K562 (cell line): ENCODE data around the gene CGGBP1. TPM values are rescaled to one million over a fixed set of nuclear protein-coding genes. Genes with fewer than 3 reads are reported as not detected.
A peak's percentile ranks its signal among the peaks of the same experiment; 100 is the strongest.

Source experiments
- ATAC-seq: fragments of 200-7000 bp; cut with Tn5 transposase; 3 replicates; pipeline ENCODE4 v1.9.1; 2020; ENCODE audit warnings: moderate library complexity
- BruUV-seq: library from RNA; stranded (reverse); fragments of 400-500 nt; replicated peaks from 2 replicates; lab custom pipeline; 2021; lab: Mats Ljungman, UMichigan
- CTCF ChIA-PET: fragments of 300-600 bp; formaldehyde crosslinking; extraction: SDS; loops from one replicate; lab custom pipeline; 2021; ENCODE audit warnings: low intra/inter-chr PET ratio; lab: Yijun Ruan, JAX
- POLR2A ChIA-PET: fragments of 300-600, 350-650 bp; sonication (Branson Sonifier 250); formaldehyde crosslinking; extraction: SDS; loops from one replicate; lab custom pipeline; 2021; ENCODE audit warnings: antibody characterized with exemption, inconsistent platforms; lab: Yijun Ruan, JAX
- DNase-seq, 4 experiments: peaks; one replicate each; pipeline versions ENCODE4 v3.0.0 to v3.0.0-alpha.2; 2011 to 2018; ENCODE audit warnings: low spot score in 3 of 4, mixed read lengths in 3 of 4; ENCODE audit errors: extremely low read depth in 1 of 4
- FAIRE-seq: peaks from 2 replicates; lab custom pipeline; 2011; peaks lifted over from hg19 to GRCh38; lab: Jason Lieb, UNC
- H2AFZ ChIP-seq: 2 replicates; pipeline ENCODE4 v1.6.0; 2011; ENCODE audit warnings: low read depth, low read length, control low read depth, inconsistent platforms
- H3K27ac ChIP-seq: fragments of 200-600 bp; 3 replicates; pipeline ENCODE4 v1.8.0; 2011; ENCODE audit warnings: low read depth, mild to moderate bottlenecking, control low read depth, inconsistent platforms, low read length, moderate library complexity, mixed read lengths; ENCODE audit errors: extremely low read depth
- H3K27me3 ChIP-seq, 2 experiments: fragments of 300-600 bp in 1 of 2; 2 replicates in 1 of 2; 3 replicates in 1 of 2; pipeline versions ENCODE4 v1.6.0 to v1.8.0; 2011; ENCODE audit warnings: inconsistent platforms in 2 of 2, low read length in 2 of 2, mild to moderate bottlenecking in 1 of 2, mixed read lengths in 1 of 2, moderate library complexity in 1 of 2; ENCODE audit not compliant: control insufficient read depth in 2 of 2, insufficient read depth in 2 of 2
- H3K36me3 ChIP-seq: fragments of 300-600 bp; 3 replicates; pipeline ENCODE4 v1.8.0; 2011; ENCODE audit warnings: mild to moderate bottlenecking, low read length, inconsistent platforms; ENCODE audit not compliant: control insufficient read depth, insufficient read depth
- H3K4me1 ChIP-seq, 2 experiments: fragments of 200-600 bp in 1 of 2; replicated peaks in 1 of 2; 2 replicates in 1 of 2; 3 replicates in 1 of 2; pipeline versions ENCODE4 v1.5.1 to v1.8.0; 2011; ENCODE audit warnings: inconsistent platforms in 2 of 2, low read length in 2 of 2, mild to moderate bottlenecking in 1 of 2, mixed read lengths in 1 of 2, moderate library complexity in 1 of 2; ENCODE audit not compliant: control insufficient read depth in 2 of 2, insufficient read depth in 2 of 2
- H3K4me2 ChIP-seq: 2 replicates; pipeline ENCODE4 v1.6.1; 2011; ENCODE audit warnings: low read length, control low read depth, inconsistent platforms, mixed read lengths; ENCODE audit not compliant: insufficient read depth
- H3K4me3 ChIP-seq: fragments of 200-600 bp; sonication (generic), shearing (Covaris generic); 2 replicates; pipeline ENCODE4 v1.5.1; 2016; ENCODE audit warnings: control low read depth, inconsistent platforms
- H3K79me2 ChIP-seq: fragments of 200-600 bp; 3 replicates; pipeline ENCODE4 v1.8.0; 2011; ENCODE audit warnings: low read length, inconsistent platforms; ENCODE audit not compliant: control insufficient read depth, insufficient read depth
- H3K9ac ChIP-seq, 2 experiments: 2 replicates each; pipeline versions ENCODE4 v1.6.0 to v1.6.1; 2011; ENCODE audit warnings: low read depth in 2 of 2, low read length in 2 of 2, control low read depth in 1 of 2, inconsistent platforms in 1 of 2, mild to moderate bottlenecking in 1 of 2, mixed read lengths in 1 of 2; ENCODE audit not compliant: insufficient read depth in 1 of 2
- H3K9me1 ChIP-seq: one replicate; pipeline ENCODE4 v1.6.0; 2011; ENCODE audit warnings: inconsistent platforms, mild to moderate bottlenecking, low read length, moderate library complexity; ENCODE audit not compliant: control insufficient read depth, insufficient read depth
- H3K9me3 ChIP-seq: replicated peaks from 2 replicates; pipeline ENCODE4 v1.5.1; 2011; ENCODE audit warnings: low read depth, low read length, inconsistent platforms; ENCODE audit not compliant: control insufficient read depth, insufficient read depth
- H4K20me1 ChIP-seq: replicated peaks from 2 replicates; pipeline ENCODE4 v1.6.1; 2011; ENCODE audit warnings: low read length, inconsistent platforms, mixed read lengths; ENCODE audit not compliant: control insufficient read depth, insufficient read depth
- C11orf30 ChIP-seq: fragments of 450-650 bp; IDR thresholded peaks from 2 replicates; pipeline ENCODE4 v1.6.1; 2016; ENCODE audit warnings: low read depth, mild to moderate bottlenecking
- CCAR2 ChIP-seq: fragments of 200-400 bp; formaldehyde crosslinking; IDR thresholded peaks from 2 replicates; pipeline ENCODE4 v1.6.1; 2017; ENCODE audit warnings: mild to moderate bottlenecking, low read depth, low read length
- KHSRP ChIP-seq: fragments of 450-650 bp; IDR thresholded peaks from 2 replicates; pipeline ENCODE4 v1.6.1; 2017
- MAFF ChIP-seq: IDR thresholded peaks from 2 replicates; pipeline ENCODE4 v1.6.1; 2012; ENCODE audit warnings: low read length, improper control_type of control experiment
- MAFG ChIP-seq: fragments of 450-650 bp; conservative IDR thresholded peaks from 2 replicates; pipeline ENCODE4 v1.6.1; 2016; ENCODE audit warnings: missing genetic modification characterization, missing compliant biosample characterization
- MAFK ChIP-seq: IDR thresholded peaks from 2 replicates; pipeline ENCODE4 v1.6.1; 2011; ENCODE audit warnings: low read length, improper control_type of control experiment
- POLR2B ChIP-seq: fragments of 450-650 bp; IDR thresholded peaks from 2 replicates; pipeline ENCODE4 v1.6.1; 2018; ENCODE audit warnings: low read depth; ENCODE audit not compliant: partially characterized antibody
- POU5F1 ChIP-seq: fragments of 150-350 bp; IDR thresholded peaks from 2 replicates; pipeline ENCODE4 v1.6.1; 2014; ENCODE audit warnings: borderline replicate concordance, low read length, low read depth, mild to moderate bottlenecking; ENCODE audit not compliant: partially characterized antibody
- RBM15 ChIP-seq: fragments of 200-400 bp; formaldehyde crosslinking; IDR thresholded peaks from 2 replicates; pipeline ENCODE4 v1.6.1; 2018; ENCODE audit warnings: mild to moderate bottlenecking, low read length, moderate library complexity; ENCODE audit not compliant: insufficient read depth
- SMAD1 ChIP-seq: fragments of 150-350 bp; IDR thresholded peaks from 2 replicates; pipeline ENCODE4 v1.6.1; 2014; ENCODE audit warnings: low read length, low read depth; ENCODE audit not compliant: partially characterized antibody
- ZBTB8A ChIP-seq: fragments of 450-650 bp; IDR thresholded peaks from 2 replicates; pipeline ENCODE4 v1.6.1; 2018; ENCODE audit warnings: mild to moderate bottlenecking, moderate library complexity; ENCODE audit not compliant: partially characterized antibody
- WGBS: fragments of 100-300 bp; shearing (Covaris generic); methylation state at CpG from one replicate; pipeline ENCODE4 v1.1.6; 2016; ENCODE audit warnings: low coverage, mixed read lengths; ENCODE audit not compliant: insufficient coverage; ENCODE audit errors: missing lambda C conversion rate; 5-methylcytosine and 5-hydroxymethylcytosine counted together
- in situ Hi-C: fragments of 300-500 bp; cut with MboI; formaldehyde crosslinking; loops from 4 replicates; pipeline ENCODE4 v1.15.0; 2018; ENCODE audit warnings: inconsistent platforms, mixed read lengths
- intact Hi-C: fragments of 100-400 bp; cut with micrococcal nuclease; formaldehyde crosslinking; loops from 2 replicates; pipeline ENCODE4 v1.14.2; 2022
- polyA plus RNA-seq, 8 experiments: library from polyadenylated mRNA; depleted of rRNA in 4 of 8; stranded (reverse) in 5 of 8; unstranded in 3 of 8; fragments of >200 nt; fragmentation: Nextera tagmentation in 2 of 8; fragmentation: Illumina TruSeq in 1 of 8; extraction: Ambion mirVana in 2 of 8; extraction: Trizol in 1 of 8; gene quantifications; 2 replicates each; pipeline versions ENCODE4 v1.2.1 to v1.2.3, GENCODE V29; 2011 to 2014; ENCODE audit warnings: inconsistent platforms in 1 of 8, missing spikeins in 1 of 8
- total RNA-seq, 7 experiments: library from RNA; depleted of rRNA in 6 of 7; stranded (reverse); fragments of >200 nt in 6 of 7; fragmentation: Illumina TruSeq in 2 of 7; extraction: Trizol in 2 of 7; gene quantifications; 2 replicates each; pipeline versions ENCODE4 v1.2.1 to v1.2.3, GENCODE V29; 2011 to 2021; ENCODE audit warnings: low replicate concordance in 1 of 7
- TF ChIP-seq, protein P1 (sequence below), 2 experiments: fragments of 450-650 bp; IDR thresholded peaks; 2 replicates each; pipeline ENCODE4 v1.6.1; 2018; ENCODE audit warnings: mild to moderate bottlenecking in 2 of 2, low read depth in 1 of 2; ENCODE audit not compliant: partially characterized antibody in 2 of 2
- TF ChIP-seq, protein P2 (sequence below): sonication (generic); formaldehyde crosslinking; IDR thresholded peaks from 2 replicates; pipeline ENCODE4 v1.8.1; 2023; ENCODE audit warnings: missing genetic modification reagents, mild to moderate bottlenecking, borderline replicate concordance

Gene CGGBP1
- total and polyA plus RNA-seq, 9 of the 15 experiments (the other 6 are each of a cell fraction or from before 2014, with no cell fraction given) = 14.4 to 47.8 (median 37.8) TPM

DNA sequence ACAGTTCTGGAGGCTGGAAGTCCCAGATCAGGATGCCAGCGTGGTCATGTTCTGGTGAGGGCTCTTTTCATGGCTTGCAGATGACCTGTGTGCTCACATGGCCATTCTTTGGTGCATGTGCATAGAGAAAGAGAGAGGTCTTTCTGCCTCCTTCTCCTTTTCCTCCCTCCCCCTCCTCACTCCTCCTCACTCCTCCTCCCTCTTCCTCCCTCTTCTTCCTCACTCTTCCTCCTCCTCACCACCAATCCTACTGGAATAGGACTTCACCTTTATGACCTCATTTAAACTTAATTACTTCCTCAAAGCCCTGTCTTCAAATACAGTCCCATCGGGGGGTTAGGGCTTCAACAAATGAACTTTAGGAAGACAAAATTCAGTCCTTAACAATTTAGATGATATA lies 24.0 kb upstream of the CGGBP1 start (continued):
- TF ChIP-seq, protein P1, sequence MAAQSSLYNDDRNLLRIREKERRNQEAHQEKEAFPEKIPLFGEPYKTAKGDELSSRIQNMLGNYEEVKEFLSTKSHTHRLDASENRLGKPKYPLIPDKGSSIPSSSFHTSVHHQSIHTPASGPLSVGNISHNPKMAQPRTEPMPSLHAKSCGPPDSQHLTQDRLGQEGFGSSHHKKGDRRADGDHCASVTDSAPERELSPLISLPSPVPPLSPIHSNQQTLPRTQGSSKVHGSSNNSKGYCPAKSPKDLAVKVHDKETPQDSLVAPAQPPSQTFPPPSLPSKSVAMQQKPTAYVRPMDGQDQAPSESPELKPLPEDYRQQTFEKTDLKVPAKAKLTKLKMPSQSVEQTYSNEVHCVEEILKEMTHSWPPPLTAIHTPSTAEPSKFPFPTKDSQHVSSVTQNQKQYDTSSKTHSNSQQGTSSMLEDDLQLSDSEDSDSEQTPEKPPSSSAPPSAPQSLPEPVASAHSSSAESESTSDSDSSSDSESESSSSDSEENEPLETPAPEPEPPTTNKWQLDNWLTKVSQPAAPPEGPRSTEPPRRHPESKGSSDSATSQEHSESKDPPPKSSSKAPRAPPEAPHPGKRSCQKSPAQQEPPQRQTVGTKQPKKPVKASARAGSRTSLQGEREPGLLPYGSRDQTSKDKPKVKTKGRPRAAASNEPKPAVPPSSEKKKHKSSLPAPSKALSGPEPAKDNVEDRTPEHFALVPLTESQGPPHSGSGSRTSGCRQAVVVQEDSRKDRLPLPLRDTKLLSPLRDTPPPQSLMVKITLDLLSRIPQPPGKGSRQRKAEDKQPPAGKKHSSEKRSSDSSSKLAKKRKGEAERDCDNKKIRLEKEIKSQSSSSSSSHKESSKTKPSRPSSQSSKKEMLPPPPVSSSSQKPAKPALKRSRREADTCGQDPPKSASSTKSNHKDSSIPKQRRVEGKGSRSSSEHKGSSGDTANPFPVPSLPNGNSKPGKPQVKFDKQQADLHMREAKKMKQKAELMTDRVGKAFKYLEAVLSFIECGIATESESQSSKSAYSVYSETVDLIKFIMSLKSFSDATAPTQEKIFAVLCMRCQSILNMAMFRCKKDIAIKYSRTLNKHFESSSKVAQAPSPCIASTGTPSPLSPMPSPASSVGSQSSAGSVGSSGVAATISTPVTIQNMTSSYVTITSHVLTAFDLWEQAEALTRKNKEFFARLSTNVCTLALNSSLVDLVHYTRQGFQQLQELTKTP (IDR thresholded peaks at IDR 0.05; ENCODE audit: low read depth in 1 of 2, partially characterized antibody in 2 of 2) = no peak

DNA sequence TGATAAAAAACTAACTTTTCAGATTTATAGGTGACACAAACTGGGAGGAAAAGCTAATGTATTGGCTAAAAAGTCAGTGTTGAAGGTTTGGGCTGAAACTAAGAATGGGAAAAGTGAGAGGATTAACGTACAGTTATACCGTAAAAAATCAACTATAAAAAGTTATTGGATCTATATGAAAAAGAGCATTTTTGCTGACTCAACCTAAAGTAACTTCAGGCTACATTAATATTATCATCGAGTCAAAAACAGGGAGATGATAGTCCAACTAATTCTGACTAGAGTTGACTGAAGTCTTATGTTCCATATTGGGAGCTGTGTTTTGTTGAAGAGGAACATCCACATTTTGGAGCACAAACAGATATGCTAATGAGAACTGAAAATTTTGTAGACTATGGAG lies 20.1 kb upstream of the CGGBP1 start:
- in situ Hi-C loops = no loop called here
- ChIA-PET POLR2A (no interaction called here), CTCF (no interaction called here)
- ATAC-seq (no peak), DNase-seq (no peak), FAIRE-seq (no peak)
- no peak overlapping the region for H3K4me2 ChIP-seq
- intact Hi-C loops = no loop called here
- no peaks in the 10 kb centered on the region for H3K27me3 ChIP-seq
- no peak overlapping the region for H3K4me3 ChIP-seq
- peaks cover 92% of the 10 kb centered on the region for H3K79me2 ChIP-seq
- no peak overlapping the region for H3K27ac ChIP-seq
- WGBS = 87% methylated on average over 3 of the region's 3 CpGs
- H3K9me3 ChIP-seq = no peaks in the 10 kb centered on the region
- BruUV-seq = no TSS peak
- no peaks in the 10 kb centered on the region for H3K9me1 ChIP-seq
- no peaks in the 10 kb centered on the region for H3K36me3 ChIP-seq
- H3K9ac ChIP-seq = no peak overlapping the region
- H3K4me1 ChIP-seq = peaks cover 3 to 26% of the 10 kb centered on the region in 2 experiments; a peak in 4 of 5 replicates
- H2AFZ ChIP-seq = no peak overlapping the region
- no peaks in the 10 kb centered on the region; the same call in 1 of the 2 replicates for H4K20me1 ChIP-seq
- TF ChIP-seq POU5F1 (no peak), ZBTB8A (no peak), KHSRP (no peak), C11orf30 (peak; percentile 72), POLR2B (no peak), CCAR2 (no peak), MAFF (peak; percentile 73; the same call in 1 of the 2 replicates), RBM15 (no peak), MAFG (peak; percentile 44; the same call in 1 of the 2 replicates), MAFK (peak; percentile 72), SMAD1 (no peak)
- TF ChIP-seq, protein P2, sequence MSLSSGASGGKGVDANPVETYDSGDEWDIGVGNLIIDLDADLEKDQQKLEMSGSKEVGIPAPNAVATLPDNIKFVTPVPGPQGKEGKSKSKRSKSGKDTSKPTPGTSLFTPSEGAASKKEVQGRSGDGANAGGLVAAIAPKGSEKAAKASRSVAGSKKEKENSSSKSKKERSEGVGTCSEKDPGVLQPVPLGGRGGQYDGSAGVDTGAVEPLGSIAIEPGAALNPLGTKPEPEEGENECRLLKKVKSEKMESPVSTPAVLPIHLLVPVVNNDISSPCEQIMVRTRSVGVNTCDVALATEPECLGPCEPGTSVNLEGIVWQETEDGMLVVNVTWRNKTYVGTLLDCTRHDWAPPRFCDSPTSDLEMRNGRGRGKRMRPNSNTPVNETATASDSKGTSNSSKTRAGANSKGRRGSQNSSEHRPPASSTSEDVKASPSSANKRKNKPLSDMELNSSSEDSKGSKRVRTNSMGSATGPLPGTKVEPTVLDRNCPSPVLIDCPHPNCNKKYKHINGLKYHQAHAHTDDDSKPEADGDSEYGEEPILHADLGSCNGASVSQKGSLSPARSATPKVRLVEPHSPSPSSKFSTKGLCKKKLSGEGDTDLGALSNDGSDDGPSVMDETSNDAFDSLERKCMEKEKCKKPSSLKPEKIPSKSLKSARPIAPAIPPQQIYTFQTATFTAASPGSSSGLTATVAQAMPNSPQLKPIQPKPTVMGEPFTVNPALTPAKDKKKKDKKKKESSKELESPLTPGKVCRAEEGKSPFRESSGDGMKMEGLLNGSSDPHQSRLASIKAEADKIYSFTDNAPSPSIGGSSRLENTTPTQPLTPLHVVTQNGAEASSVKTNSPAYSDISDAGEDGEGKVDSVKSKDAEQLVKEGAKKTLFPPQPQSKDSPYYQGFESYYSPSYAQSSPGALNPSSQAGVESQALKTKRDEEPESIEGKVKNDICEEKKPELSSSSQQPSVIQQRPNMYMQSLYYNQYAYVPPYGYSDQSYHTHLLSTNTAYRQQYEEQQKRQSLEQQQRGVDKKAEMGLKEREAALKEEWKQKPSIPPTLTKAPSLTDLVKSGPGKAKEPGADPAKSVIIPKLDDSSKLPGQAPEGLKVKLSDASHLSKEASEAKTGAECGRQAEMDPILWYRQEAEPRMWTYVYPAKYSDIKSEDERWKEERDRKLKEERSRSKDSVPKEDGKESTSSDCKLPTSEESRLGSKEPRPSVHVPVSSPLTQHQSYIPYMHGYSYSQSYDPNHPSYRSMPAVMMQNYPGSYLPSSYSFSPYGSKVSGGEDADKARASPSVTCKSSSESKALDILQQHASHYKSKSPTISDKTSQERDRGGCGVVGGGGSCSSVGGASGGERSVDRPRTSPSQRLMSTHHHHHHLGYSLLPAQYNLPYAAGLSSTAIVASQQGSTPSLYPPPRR (CRISPR knock-in tag) = no peak
